ENCODE measurements around the gene RCC1. TPM values are rescaled to one million over a fixed set of nuclear protein-coding genes. Genes with fewer than 3 reads are reported as not detected.

The RCC1 gene
- total RNA-seq, 1 donor from 2014 or later: 23.8 TPM

- peaks cover 0 to 22% of the 10 kb centered on the region in 2 donors for H3K36me3 ChIP-seq
- intact Hi-C loops (cut with DNase I): no loop called here
- TF ChIP-seq POLR2A (IDR thresholded peaks at IDR 0.05) (no peak), POLR2AphosphoS5 (IDR thresholded peaks at IDR 0.05; ENCODE audit: insufficient read depth in 1 of 2, low read depth in 1 of 2) (no peak), CTCF (IDR thresholded peaks at IDR 0.05) (no peak)
Measured at GRCh38 chr1:28499553-28499952, 6.3 kb upstream of the RCC1 start.

GRCh38 chr1:28501925-28502324 lies 3.9 kb upstream of the RCC1 start:
- H3K27ac ChIP-seq: no peak overlapping the region
- H3K4me1 ChIP-seq: no peaks in the 10 kb centered on the region
- no peaks in the 10 kb centered on the region for H3K9me3 ChIP-seq
- H3K27me3 ChIP-seq: no peaks in the 10 kb centered on the region
- no peak for DNase-seq (ENCODE audit: extremely low spot score in 2 of 2)
- intact Hi-C loops (cut with DNase I): loop anchor here (10.0 kb wide), 1 partner anchor 87 kb away; no protein-coding TSS in a partner anchor
- peaks cover 0 to 11% of the 10 kb centered on the region in 2 donors for H3K36me3 ChIP-seq
- TF ChIP-seq CTCF (IDR thresholded peaks at IDR 0.05) (no peak), POLR2AphosphoS5 (IDR thresholded peaks at IDR 0.05; ENCODE audit: insufficient read depth in 1 of 2, low read depth in 1 of 2) (no peak), POLR2A (IDR thresholded peaks at IDR 0.05) (no peak)
- H3K4me3 ChIP-seq: no peak overlapping the region

More at GRCh38 chr1:28499553-28499952, 6.3 kb upstream of the RCC1 start:
- no peak overlapping the region for H3K27ac ChIP-seq
- no peaks in the 10 kb centered on the region for H3K4me1 ChIP-seq
- no peaks in the 10 kb centered on the region for H3K9me3 ChIP-seq
- no peak overlapping the region for H3K4me3 ChIP-seq
- no peaks in the 10 kb centered on the region for H3K27me3 ChIP-seq
- DNase-seq (ENCODE audit: extremely low spot score in 2 of 2): no peak

DNA sequence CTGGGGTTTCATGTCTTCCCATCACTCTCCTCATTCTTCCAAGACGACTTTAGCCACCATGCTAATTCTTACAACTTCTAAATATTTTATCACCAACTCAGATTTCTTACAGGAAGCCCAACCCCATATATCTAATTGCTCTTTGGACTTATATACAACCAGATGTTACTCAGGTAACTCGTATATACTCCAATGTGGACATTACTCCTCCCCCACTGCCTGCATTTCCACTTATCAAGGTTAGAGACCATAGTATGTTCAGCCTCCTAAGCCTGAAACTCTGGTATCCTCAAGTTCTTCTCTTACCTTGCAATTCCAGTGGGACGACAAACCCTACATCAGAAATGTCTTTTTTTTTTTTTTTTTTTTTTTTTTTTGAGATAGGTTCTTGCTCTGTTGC lies 2.7 kb upstream of the RCC1 start:
- H3K4me1 ChIP-seq: peaks cover 9% of the 10 kb centered on the region
- intact Hi-C loops (cut with DNase I): loop anchor here (10.0 kb wide), 1 partner anchor 88 kb away; no protein-coding TSS in a partner anchor
- TF ChIP-seq CTCF (IDR thresholded peaks at IDR 0.05) (no peak), POLR2A (IDR thresholded peaks at IDR 0.05) (no peak), POLR2AphosphoS5 (IDR thresholded peaks at IDR 0.05; ENCODE audit: insufficient read depth in 1 of 2, low read depth in 1 of 2) (no peak)
- H3K27me3 ChIP-seq: no peaks in the 10 kb centered on the region
- H3K4me3 ChIP-seq: no peak overlapping the region
- no peaks in the 10 kb centered on the region for H3K9me3 ChIP-seq
- H3K27ac ChIP-seq: no peak overlapping the region
- DNase-seq (ENCODE audit: extremely low spot score in 2 of 2): no peak
- peaks cover 0 to 5% of the 10 kb centered on the region in 2 donors for H3K36me3 ChIP-seq

DNA sequence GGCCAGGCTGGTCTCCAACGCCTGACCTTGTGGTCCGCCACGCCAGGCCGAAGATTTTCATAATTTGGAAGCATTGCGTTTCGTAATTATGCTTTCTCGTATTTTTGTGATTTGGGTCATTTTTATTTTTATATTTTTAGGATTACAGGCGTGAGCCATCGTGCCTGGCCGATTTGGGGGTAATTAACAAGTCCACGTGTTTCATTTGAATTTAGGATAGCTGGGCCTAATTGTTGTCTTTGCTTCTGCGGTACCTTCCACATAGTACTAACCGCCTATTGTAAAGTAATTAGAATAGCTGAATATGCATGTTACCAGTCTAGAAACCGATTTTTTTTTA lies 1.0 kb downstream of the RCC1 start:
- H3K4me1 ChIP-seq: peaks cover 44% of the 10 kb centered on the region
- TF ChIP-seq CTCF (IDR thresholded peaks at IDR 0.05) (no peak), POLR2AphosphoS5 (IDR thresholded peaks at IDR 0.05; ENCODE audit: insufficient read depth in 1 of 2, low read depth in 1 of 2) (no peak), POLR2A (IDR thresholded peaks at IDR 0.05) (no peak)
- peak overlapping the region; percentile 72 for H3K27ac ChIP-seq
- no peak for DNase-seq (ENCODE audit: extremely low spot score in 2 of 2)
- H3K27me3 ChIP-seq: no peaks in the 10 kb centered on the region
- peaks cover 0 to 42% of the 10 kb centered on the region in 2 donors for H3K36me3 ChIP-seq
- H3K9me3 ChIP-seq: no peaks in the 10 kb centered on the region
- peak overlapping the region; percentile 72 to 82 for H3K4me3 ChIP-seq
- intact Hi-C loops (cut with DNase I): loop anchor here (10.0 kb wide), 1 partner anchor 92 kb away; no protein-coding TSS in a partner anchor

- Histone ChIP-seq H3K27me3 (no peaks in the 10 kb centered on the region), H3K27ac (peak overlapping the region; percentile 72), H3K36me3 (peaks cover 0 to 45% of the 10 kb centered on the region in 2 donors), H3K9me3 (no peaks in the 10 kb centered on the region), H3K4me3 (peak overlapping the region; percentile 72 to 82), H3K4me1 (peaks cover 48% of the 10 kb centered on the region)
- TF ChIP-seq CTCF (IDR thresholded peaks at IDR 0.05) (no peak), POLR2AphosphoS5 (IDR thresholded peaks at IDR 0.05; ENCODE audit: insufficient read depth in 1 of 2, low read depth in 1 of 2) (no peak), POLR2A (IDR thresholded peaks at IDR 0.05) (no peak)
- intact Hi-C loops (cut with DNase I): loop anchor here (10.0 kb wide), 1 partner anchor 92 kb away; no protein-coding TSS in a partner anchor
- DNase-seq (ENCODE audit: extremely low spot score in 2 of 2): no peak
Measured at GRCh38 chr1:28507247-28507645, 1.4 kb downstream of the RCC1 start.

Data from vagina (tissue), 2 donors.